Cardiac fibroblast (primary cell): ENCODE results near the gene EHMT1.
"Not testable (repeated sequence)": the region's sequence is repeated elsewhere in the genome, so short reads cannot be mapped to it uniquely, and the experiment has no call there.

Experiments
- DNase-seq, 2 donors: peaks; one replicate each; pipeline versions ENCODE4 v3.0.0 to v3.0.0-alpha.2; 2010; ENCODE audit warnings: low read depth in 2 of 2
- H3K4me3 ChIP-seq, 2 donors: replicated peaks in 1 of 2; 1 replicate in 1 of 2; 2 replicates in 1 of 2; pipeline ENCODE4 v1.5.1; 2011; ENCODE audit warnings: low read depth in 2 of 2, low read length in 2 of 2, mild to moderate bottlenecking in 2 of 2, moderate library complexity in 1 of 2
- TF ChIP-seq, protein P1 (sequence below): IDR thresholded peaks from one replicate; pipeline ENCODE4 v1.5.1; 2011; ENCODE audit warnings: low read depth, mild to moderate bottlenecking, low read length, inconsistent platforms

EHMT1 gene

DNA sequence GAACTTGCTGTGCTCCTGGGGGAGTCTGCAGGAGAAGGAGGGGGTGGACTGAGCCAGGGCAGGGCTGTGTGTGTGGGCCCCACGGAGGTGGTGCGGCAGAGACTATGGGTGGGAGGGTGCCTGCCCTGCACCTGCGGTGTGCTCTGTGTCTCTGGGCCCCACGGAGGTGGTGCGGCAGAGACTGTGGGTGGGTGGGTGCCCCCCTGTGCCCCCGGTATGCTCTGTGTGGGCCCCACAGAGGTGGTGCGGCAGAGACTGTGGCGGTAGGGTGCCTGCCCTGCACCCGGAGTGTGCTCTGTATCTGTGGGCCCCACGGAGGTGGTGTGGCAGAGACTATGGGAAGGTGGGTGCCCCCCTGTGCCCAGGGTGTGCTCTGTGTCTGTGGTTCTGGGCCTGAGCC is 103.7 kb downstream of the EHMT1 start:
- no peak for DNase-seq

DNA sequence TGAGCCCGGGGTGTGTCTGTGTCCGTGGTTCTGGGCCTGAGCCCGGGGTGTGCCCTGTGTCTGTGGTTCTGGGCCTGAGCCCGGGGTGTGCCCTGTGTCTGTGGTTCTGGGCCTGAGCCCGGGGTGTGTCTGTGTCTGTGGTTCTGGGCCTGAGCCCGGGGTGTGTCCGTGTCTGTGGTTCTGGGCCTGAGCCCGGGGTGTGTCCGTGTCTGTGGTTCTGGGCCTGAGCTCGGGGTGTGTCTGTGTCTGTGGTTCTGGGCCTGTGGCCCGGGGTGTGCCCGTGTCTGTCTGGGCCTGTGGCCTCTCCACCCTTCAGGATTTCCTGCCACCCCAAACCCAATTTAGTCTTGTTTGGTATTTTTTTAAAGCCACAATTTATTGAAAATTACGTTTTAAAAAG is 104.6 kb downstream of the EHMT1 start:
- DNase-seq, H3K4me3 ChIP-seq: not testable (repeated sequence)

More for the DNA sequence above, 103.7 kb downstream of the EHMT1 start:
- TF ChIP-seq, protein P1, sequence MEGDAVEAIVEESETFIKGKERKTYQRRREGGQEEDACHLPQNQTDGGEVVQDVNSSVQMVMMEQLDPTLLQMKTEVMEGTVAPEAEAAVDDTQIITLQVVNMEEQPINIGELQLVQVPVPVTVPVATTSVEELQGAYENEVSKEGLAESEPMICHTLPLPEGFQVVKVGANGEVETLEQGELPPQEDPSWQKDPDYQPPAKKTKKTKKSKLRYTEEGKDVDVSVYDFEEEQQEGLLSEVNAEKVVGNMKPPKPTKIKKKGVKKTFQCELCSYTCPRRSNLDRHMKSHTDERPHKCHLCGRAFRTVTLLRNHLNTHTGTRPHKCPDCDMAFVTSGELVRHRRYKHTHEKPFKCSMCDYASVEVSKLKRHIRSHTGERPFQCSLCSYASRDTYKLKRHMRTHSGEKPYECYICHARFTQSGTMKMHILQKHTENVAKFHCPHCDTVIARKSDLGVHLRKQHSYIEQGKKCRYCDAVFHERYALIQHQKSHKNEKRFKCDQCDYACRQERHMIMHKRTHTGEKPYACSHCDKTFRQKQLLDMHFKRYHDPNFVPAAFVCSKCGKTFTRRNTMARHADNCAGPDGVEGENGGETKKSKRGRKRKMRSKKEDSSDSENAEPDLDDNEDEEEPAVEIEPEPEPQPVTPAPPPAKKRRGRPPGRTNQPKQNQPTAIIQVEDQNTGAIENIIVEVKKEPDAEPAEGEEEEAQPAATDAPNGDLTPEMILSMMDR, result no peak
- H3K4me3 ChIP-seq, result no peak overlapping the region

DNA sequence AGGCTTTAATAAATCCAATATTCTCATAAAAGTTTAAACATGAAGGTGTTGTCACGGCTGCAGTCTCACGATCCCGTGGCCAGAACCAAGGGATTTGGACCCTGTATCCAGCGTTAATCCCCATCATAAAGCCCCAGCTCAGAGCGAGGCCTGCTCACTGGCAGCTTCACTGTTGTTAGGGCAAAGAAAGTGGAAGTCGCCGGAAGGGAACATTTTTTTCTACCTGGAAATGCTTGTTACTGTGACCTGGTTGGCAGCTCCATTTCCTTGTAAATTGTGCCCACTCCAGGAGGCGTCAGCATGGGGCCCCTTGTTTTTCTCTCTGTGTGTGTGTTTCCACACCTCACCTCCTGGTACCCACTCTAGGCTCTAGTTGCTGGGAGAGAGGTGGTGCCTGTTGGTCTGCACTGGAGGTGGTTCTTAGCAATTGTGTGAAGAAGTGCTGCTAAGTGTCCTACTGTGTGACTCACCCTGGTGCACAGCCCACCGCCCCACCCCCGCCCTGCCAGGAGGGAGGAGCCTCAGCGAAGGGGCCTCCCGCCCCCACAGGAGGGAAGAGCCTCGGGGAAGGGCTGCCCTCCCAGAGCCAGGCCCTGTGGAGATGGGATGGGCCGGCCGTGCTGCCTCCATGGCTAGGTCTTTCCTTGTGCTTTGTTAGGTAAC is 105.1 kb downstream of the EHMT1 start:
- TF ChIP-seq, protein P1, result no peak
- H3K4me3 ChIP-seq, result no peak overlapping the region
- DNase-seq, result peak; percentile 29 to 54

DNA sequence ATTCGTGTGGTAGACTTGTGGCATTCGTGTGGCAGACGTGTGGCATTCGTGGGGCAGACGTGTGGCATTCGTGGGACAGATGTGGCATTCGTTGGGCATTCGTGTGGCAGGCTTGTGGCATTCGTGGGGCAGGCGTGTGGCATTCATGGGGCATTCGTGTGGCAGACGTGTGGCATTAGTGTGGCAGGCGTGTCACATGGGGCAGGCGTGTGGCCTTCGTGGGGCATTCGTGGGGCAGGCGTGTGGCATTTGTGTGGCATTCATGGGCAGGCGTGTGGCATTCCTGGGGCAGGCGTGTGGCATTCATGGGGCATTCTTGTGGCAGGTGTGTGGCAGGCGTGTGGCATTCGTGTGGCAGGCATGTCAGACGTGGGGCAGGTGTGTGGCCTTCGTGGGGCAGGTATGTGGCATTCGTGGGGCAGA is 106.0 kb downstream of the EHMT1 start:
- DNase-seq, result no peak
- TF ChIP-seq, protein P1, result no peak
- H3K4me3 ChIP-seq, result no peak overlapping the region

DNA sequence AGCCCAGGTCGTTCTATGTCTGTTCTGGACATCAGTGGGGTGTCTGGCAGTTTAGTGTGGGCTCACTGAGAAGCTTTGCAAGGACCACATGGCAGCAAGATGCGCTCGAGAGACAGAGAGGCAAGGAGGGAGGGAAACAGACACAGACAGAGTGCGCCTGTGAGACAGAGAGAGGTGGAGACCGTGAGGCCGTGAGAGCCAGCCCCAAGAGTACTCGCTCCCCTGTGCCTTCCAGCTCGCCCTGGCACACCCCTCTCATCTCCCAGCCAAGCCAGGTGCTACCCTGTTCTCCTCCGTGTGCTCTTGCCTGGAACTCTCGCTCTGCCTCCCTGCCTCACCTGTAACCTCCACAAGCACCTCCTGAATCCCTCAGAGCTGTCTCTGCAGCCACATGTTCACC is 106.8 kb downstream of the EHMT1 start:
- no peak for DNase-seq
- TF ChIP-seq, protein P1, result no peak
- H3K4me3 ChIP-seq, result no peak overlapping the region

DNA sequence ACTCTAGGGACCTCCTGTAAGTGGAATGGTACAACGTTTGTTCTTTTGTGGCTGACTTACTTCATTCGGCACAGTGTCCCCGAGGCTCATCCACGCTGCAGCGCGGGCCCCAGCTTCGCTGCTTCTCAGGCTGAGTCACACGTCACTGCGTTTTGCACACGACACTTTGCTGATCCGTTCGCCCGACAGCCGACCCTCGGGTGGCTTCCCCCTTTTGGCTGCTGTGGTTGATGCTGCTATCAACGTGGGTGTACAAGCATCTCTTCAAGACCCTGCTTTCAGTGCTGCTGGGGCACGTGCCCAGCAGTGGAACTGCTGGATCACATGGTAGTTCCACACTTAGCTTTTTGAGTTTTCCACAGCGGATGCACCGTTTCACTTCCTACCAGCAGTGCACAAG is 107.5 kb downstream of the EHMT1 start:
- DNase-seq, H3K4me3 ChIP-seq: not testable (repeated sequence)

DNA sequence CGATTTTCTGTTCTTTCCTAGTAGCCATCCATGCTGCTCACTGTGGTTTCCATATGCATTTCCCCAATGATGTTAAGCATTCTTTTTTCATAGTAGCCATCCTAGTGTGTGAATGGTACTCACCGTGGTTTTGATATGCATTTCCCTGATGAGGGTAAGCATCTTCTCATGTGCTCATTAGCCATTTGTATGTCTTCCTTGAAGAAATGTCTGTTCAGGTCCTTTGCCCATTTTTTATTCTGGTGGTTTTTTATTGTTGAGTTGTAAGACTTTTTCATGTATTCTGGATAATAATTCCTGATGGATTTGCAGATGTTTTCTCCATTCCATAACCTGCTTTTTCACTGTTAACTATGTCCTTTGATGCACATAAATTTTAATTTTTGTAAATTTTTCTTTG is 108.0 kb downstream of the EHMT1 start:
- no peak overlapping the region for H3K4me3 ChIP-seq
- DNase-seq, result no peak
- TF ChIP-seq, protein P1, result no peak

DNA sequence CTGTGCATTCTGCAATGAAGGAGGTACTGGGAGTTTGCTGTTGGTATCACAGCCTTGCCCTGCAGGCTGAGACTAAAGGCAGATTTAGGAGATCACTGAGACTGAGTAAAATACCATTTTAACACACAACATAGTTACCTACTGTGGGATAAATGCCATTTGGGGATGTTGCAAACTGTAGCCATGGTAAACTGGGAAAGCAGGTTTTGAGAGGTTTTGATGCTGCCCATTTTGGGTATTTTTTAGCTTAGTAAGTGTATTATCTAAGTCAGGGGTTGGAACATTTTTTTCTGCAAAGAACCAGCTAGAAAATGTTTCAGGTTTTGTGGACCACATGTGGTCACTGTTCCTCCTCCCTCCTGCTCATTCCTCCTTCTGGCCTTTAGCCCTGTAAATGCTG is 108.9 kb downstream of the EHMT1 start:
- TF ChIP-seq, protein P1, result no peak
- DNase-seq, result no peak
- H3K4me3 ChIP-seq, result no peak overlapping the region
